Stimulated activated CD4-positive, alpha-beta T cell treated with anti-CD3 and anti-CD28 coated beads, TNF-alpha, amount 100 ng/mL, for 1 hour (primary cell): ENCODE results near the gene PLA2G2D.

Source experiments
- DNase-seq, 3 donors: peaks; one replicate each; pipeline ENCODE4 v3.0.0-alpha.2; 2020; ENCODE audit warnings: low read depth in 3 of 3, low spot score in 1 of 3

Gene PLA2G2D

DNA sequence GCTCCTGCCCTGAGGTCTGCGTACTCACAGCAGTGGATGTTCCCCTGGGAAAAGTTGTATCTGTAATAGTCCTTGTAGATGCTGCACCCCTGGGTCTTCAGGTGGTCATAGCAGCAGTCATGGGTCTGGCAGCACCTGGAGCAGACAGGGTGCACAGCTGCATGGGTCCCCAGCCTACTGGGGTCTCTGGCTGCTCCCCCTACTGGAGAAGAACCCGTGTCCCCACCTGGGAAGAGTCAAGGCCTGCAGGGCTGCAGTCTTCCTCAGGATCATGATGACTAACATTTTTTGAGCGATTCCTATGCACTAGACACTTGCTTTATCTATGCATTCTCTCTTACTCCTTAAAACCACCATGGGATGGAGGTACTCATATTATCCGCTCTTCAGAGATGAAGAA, 3.9 kb downstream of the PLA2G2D start:
- no peak for DNase-seq

DNA sequence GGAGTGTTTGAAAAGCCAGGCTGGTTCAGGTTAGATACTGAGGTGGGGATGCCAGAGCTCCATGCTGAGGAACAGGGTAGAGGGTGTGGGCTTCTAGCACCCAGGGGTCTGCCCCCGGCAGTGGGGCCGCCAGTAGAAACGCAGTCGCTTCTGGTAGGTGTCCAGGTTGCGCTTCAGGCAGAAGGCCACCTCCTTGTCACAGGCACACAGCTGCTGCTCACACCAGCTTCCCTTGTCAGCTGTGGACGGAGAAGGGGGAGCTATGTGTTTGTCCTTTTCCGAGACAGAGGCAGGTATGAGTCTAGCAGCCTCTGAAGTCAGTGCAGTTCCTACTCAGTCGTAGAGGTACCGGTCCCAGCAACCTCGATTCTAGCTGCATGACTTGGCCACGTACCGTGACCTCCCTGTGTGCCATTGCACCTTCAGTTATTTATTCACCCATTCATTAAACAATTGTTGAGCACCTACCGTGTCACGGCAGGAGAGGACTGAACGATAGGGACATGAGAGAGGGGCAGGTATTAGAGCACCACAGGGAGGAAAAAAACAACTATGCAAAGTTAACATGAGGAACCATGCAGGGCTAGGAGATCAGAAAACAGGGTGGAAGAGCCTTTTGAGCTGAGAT, 5.2 kb downstream of the PLA2G2D start:
- DNase-seq, result no peak

DNA sequence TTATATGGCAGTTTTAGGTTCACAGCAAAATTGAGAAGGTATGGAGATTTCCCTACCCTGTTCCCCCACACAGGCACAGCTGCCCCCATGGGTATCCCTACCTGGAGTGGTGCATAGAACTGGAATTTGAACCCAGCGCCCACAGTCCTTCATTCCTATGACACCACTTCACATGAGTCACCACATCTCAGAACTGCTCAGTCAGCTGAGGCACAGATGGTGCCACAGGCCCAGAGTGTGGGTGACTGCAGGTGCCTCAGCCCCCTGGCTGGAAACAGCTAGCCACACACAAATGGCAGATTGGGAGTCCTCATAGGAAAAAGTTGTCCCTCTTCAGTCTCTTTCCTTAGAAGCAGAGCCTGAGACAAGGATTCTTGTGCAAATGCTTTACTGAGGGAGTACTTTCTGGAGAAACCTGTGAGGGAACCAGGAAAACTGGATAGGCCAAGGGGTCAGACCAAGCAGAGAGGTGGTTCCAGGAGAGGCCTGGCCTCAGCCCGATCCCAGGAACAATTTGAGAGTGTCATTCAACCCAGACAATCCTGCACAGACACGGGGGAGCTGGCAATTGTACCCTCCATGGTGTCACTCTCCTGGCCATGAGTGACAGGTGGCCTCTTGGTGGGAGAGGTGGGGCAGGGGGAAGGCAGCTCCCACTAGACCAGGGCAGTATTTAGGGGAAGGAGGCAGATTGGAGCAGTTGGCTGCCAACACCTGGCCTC, 6.9 kb downstream of the PLA2G2D start:
- DNase-seq, result no peak

DNA sequence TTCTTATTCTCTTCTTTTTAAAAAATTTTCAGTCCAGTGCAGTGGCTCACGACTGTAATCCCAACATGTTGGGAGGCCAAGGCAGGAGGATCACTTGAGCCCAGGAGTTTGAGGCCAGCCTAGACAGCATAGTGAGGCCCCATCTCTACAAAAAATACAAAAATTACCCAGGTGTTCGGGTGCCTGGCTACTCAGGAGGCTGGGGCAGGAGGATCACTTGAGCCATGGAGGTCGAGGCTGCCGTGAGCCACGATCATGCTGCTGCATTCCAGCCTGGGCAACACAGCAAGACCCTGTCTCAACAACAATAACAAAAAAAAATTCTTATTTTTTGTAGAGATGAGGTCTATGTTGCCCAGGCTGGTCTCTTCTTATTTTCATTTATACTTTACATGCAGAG, 7.9 kb downstream of the PLA2G2D start:
- DNase-seq, result no peak

DNA sequence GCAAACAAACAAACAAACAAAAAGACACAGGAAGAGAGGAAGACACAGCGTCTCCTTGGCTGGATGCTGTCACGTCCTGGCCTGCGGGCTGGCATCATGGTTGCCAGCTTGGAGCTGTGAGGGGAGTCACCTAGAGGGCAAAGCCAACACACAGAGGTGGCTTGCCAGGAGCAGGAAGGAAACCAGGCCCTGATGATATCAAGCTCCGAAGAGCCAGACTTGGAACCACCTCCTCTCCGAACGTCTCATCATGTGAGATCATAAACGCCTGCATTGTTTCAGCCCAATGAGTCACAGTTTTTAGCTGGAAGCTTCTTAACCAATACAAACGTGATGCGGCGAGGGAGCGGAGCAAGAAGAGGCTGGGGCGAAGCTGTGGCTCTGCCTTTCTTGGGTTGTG, 8.7 kb downstream of the PLA2G2D start:
- no peak for DNase-seq

DNA sequence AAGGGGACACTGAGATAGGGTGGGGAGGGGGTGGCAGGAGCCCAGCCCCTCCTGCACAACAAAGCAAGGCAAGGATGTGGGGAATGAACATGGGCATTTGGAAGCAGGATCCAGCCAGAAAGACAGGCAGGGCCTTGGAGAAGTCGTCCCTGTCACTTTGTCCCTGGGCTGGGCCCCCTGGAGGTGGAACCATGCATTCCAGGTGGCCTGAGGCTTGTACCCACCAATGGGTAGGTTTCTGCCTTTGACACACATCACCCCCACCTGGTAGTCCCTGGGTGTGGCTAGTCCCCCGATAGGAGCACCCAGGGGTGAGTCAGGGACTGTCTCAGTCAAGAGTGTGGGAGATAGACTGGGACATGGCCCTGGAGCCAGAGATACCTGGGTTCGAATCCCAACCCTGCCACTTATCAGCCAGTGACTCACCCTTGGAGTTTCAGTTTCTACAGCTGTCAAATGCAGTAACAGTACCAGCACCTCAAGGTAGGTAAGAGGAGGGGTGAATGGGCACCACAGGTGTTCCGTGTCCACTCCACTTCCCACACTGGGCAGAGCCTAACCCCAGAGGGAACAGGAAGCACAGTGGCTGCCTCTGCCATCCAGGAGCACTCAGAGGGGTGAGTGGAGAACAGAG, 10.0 kb downstream of the PLA2G2D start:
- DNase-seq, result no peak

DNA sequence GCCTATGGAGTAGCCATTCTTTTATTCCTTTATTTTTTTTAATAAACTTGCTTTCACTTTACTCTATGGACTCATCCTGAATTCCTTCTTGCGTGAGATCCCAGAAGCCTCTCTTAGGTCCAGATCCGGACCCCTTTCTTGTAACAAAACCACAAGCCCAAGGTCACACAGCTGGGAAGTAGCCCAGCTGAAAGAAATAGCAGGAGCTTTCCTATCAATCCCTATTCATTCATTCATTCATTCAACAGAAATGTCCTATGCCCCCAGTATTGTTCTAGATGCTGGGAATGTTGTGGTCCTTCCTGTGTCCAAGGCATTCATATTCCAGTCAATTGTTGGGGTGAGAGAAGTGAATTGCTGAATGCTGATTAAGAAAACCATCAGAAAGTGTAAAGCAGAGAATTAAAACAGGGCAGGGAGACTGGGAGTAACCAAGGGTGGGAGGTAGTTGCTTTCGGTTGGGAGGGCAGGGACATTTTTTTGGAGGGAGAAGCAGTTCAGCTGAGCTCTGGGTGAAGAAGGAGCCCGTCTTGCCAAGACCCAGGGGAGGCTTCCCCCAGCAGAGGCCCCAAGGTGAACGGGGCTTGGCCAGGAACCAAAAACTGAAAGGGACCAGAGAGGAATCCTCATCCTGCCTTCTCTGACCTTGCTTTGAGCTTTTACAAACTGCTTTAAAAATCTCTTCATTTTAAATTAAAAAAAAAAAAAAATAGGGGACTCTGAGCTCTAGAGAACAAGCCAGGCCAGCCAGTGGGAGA, 10.8 kb downstream of the PLA2G2D start:
- no peak for DNase-seq

DNA sequence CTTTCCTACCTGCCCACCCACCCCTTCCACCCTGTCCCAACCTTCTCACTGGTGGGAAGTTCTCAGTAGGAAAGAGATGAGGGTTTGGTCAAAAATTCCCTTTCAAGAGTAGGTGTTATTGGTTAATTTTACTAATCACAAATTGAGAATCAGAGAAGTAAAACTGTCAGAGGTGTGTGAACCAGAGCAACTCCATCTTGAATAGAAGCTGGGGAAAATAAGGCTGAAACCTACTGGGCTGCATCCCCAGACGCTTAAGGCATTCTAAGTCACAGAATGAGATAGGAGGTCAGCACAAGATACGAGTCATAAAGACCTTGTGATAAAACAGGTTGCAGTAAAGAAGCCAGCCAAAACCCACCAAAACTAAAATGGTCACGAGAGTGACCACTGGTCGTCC, 11.5 kb downstream of the PLA2G2D start:
- no peak for DNase-seq

DNA sequence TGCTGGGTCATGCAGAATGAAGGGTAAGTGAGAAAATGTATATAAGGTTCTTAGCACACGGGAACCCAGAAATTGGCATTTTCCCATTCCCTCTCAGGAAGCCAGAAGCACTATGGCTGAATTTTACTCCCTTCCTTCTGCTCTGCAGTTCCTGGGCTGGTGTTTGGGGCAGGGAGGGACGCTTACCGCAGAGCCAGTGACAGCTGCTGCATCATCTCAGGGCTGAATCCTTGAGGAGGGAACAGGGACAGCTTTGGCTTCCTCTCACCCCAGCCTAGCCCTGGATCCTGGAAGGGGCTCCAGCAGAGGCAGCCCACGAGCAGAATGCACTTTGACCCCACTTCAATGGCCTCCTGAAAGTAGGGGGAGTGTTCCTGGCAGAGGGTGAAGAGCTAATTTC, 12.0 kb downstream of the PLA2G2D start:
- no peak for DNase-seq

DNA sequence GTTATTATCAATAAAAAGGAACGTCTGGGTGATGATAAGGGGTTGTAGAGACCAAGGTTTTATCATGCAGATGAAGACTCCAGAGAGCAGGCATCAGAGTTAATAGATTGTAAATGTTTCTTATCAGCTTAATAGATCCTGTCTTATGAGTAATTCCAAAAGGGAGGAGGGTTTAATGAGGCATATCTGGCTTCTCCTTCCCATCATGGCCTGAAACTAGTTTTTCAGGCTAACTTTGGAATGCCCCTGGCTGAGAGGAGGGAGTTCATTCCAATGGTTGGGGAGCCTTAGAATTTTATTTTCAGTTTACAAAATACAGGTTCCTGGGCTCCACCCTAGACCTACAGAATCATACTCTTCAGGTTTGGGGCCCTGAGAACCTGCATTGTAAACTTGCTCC, 13.5 kb downstream of the PLA2G2D start:
- no peak for DNase-seq

DNA sequence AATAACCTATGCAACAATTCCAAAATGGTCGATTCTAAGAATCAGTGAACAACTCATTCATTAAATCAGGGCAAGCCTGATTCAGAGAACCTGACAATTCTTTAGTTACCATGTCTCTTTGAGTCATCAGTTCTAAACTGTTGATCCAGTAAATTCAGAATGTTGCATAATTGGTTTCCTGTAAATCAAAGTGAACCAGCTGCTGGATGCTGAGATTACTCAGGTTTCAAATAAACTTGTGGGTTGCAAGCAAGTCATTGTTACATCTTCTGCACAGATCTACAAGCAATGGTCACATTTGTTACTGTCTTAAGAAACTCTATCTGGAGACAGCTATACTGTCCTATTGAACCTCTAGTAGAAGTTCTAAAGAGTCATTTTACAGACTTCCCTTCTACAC, 16.5 kb downstream of the PLA2G2D start:
- no peak for DNase-seq

DNA sequence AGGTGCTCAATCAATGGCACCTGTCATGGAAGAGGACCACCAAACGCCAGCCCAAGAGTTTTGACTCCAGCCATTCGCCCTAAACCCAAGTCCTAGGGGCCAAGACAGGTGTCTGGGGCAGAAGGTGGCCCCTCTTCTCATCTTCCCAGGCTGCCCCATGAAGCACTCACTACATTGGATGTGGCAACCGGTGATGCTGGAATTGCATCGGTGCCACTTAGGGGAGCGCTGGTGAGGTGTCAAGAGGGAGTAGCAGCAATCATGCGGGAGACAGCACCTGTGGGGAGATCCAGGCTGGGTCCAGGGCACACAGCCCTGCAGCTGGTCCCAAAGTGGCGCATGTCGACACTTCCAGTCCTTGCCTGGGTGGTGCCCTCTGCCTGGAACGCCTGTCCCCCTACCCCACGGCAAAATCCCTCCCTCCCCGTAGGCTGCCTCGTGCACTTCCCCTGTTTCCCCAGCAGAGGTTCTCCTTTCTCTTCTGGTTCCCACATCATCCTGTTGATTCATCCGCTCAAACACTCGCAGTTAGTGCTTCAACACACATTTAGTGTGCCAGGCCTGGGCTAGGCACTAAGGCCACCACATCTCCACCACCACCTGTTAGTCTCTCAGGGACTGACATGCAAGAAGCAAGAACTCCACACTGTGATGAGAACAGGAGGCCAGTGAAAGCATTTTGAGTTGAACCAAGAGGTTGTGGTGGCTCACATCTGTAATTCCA, 18.5 kb downstream of the PLA2G2D start:
- DNase-seq, result no peak

DNA sequence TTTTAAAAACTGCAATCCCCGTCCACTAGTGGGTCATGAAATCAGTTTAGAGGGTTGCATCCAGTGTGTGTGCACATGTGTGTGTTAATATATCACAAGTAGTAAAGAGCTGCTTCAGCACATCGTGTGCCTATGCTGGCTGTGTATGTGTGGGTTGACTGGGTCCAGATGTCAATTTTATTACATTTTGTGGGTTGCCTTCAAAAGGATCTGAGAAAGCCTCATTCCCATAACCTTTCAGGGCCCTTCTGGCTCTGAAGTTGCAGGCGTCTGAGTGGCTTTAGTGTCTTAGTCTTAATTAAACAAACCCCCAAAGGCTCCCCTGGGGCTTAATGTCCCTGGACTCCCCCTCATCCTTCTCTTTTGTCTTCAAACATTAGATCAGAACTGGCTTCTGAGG, 19.8 kb downstream of the PLA2G2D start:
- no peak for DNase-seq

DNA sequence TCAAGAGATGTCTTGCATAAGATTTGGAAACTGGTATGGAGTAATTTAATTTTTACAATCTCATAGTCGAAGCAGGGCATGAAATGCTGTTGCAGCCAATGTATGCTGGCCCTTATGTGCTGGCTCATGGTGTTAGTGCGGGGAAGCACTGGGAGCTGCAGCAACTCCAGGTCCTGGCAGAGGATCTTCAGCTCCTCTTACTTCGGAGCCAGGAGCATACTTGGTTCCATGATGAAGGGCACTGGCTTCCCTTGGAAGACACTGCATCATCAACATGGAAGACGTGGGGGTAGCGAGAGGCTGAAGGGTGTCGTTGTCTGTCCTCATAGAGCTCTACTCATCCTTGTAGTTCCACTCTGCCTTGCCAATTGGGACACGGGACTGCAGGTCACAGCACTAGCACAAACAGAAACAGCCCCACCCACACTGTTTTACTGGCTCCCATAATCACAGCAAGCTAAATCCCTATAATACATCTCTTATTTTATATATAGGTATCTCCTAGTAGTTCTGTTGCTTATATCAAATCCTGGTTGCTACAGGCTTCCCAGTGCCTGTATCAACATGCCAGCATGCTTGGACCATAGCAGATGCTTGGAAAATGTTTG, 22.4 kb downstream of the PLA2G2D start:
- DNase-seq, result no peak

DNA sequence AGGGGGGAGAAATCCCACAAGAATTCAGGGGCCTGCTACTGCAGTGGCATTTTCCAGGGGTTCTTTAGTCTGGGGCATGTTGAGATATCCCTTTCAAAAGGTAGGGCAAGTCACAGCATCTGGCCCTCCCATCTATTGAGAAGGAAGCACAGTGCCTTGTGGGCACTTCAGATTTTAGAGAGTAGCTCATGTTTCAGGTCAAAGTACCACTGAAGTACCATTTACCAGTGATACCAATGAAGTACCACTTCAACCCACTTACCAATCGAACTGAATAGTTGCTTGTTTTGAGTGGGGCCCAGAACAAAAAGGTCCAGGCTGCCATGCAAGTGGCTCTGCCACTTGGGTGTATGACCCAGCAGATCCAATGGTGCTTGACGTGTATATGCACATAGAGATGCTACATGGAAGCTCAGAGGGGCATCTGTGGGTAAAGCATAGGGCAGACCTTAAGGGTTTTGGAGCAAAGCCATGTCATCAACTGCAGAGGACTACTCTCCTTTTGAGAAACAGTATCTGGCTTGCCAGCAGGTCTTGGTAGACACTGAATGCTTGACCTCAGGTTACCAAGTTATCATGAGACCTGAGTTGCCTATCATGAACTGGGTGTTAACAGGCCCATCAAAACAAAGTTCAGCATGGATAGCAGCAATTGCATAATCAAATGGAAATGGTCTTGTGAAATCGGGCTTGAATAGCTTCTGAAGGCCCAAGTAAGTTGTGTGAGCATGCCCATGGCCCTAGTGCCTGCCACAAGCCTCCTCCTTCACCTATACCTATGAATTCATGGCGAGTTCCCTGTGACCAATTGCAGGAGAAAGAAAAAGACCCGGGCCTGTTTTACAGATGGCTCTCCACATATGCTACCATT, 23.5 kb downstream of the PLA2G2D start:
- no peak for DNase-seq

DNA sequence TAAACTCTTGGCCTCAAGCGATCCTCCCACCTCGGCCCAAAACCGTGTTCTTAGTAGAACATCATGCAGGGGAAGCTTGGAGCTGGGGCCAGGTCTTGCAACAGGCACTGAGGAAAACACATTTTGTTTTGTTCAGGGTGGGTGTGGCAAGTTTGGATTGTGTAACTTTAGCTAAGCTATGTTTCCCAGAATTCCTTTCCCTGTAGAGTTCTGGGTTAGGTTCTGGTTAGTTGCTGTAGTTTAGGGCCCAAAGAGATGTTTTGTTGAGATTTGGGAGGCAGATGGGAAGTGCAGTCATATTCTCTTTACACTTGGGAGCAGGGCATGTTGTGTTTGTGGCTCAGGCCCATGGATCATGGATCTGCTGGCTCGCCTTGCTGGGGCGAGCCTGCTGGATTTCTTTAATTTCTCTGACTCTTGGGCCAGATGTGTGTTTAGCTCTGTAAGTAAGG, 25.4 kb downstream of the PLA2G2D start:
- no peak for DNase-seq

DNA sequence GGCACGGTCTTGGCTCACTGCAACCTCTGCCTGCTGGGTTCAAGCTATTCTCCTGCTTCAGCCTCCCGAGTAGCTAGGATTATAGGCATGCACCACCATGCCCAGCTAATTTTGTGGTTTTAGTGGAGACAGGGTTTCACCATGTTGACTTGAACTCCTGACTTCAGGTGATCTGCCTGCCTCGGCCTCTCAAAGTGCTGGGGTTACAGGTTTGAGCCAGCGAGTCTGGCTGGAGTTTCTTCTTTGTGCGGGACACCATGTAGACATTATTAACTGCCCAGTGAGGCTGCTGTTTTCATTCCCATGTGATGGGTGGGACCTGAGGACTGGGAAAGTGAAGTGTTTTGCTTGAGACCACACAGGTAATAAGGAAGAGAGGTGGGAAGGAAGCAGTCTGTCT, 26.0 kb downstream of the PLA2G2D start:
- no peak for DNase-seq

DNA sequence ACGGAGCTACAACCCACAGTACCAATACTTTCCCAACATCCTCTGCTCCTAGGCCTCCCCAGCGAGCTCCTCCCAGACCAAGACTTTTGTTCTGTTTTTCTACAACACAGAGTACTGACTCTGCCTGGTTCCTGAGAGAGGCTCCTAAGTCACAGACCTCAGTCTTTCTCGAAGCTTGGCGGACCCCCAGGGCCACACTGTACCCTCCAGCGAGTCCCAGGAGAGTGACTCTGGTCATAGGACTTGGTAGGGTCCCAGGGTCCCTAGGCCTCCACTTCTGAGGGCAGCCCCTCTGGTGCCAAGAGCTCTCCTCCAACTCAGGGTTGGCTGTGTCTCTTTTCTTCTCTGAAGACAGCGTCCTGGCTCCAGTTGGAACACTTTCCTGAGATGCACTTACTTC, 28.7 kb downstream of the PLA2G2D start:
- no peak for DNase-seq

DNA sequence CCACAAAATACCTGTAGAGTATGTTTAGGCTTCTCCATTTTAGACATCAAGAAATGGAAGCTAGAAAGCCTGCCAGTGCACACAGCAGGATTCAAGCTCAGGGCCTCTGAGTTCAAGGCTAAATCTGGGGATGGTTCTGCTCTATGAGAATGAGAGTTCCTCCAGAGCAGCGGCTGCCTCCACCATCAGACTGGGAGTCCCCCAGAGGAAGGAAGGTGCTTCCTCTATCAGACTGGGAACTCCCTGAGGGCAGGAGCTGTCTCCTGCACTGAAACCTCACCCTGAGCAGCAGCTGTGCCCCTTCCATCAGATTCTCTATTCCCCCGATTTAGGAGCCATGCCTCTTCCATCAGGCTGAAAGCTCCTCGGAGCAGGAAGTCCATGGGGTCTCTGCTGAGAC, 29.2 kb downstream of the PLA2G2D start:
- DNase-seq, result no peak
